Skeletal muscle satellite cell (primary cell): ENCODE data around the gene PFDN4.

Experiments used
- H3K27me3 ChIP-seq: 2 replicates; pipeline ENCODE4 v1.7.0; 2013; ENCODE audit warnings: low read length; ENCODE audit not compliant: control insufficient read depth, insufficient read depth
- H3K36me3 ChIP-seq: 2 replicates; pipeline ENCODE4 v1.7.0; 2013; ENCODE audit warnings: mild to moderate bottlenecking, control low read depth, low read length; ENCODE audit not compliant: insufficient read depth
- H3K4me1 ChIP-seq: 2 replicates; pipeline ENCODE4 v1.7.0; 2013; ENCODE audit warnings: low read length; ENCODE audit not compliant: control insufficient read depth, insufficient read depth
- H3K4me2 ChIP-seq: 2 replicates; pipeline ENCODE4 v1.7.0; 2013; ENCODE audit warnings: mild to moderate bottlenecking, low read length
- H3K4me3 ChIP-seq: 2 replicates; pipeline ENCODE4 v1.7.0; 2013; ENCODE audit warnings: low read length
- H3K9ac ChIP-seq: 2 replicates; pipeline ENCODE4 v1.7.0; 2013; ENCODE audit warnings: mild to moderate bottlenecking, low read depth, low read length, moderate library complexity
- H3K9me3 ChIP-seq: replicated peaks from 2 replicates; pipeline ENCODE4 v1.7.0; 2013; ENCODE audit warnings: mild to moderate bottlenecking, control low read depth, low read length

The PFDN4 gene

GRCh38 chr20:54205450-54205849 is 2.4 kb upstream of the PFDN4 start:
- Histone ChIP-seq H3K9me3 (no peaks in the 10 kb centered on the region), H3K27me3 (peaks cover 33% of the 10 kb centered on the region), H3K4me2 (no peak overlapping the region), H3K36me3 (no peaks in the 10 kb centered on the region), H3K4me3 (no peak overlapping the region), H3K9ac (no peak overlapping the region), H3K4me1 (peaks cover 7% of the 10 kb centered on the region)

GRCh38 chr20:54207053-54207742 is 689 bp upstream of the PFDN4 start:
- no peaks in the 10 kb centered on the region for H3K36me3 ChIP-seq
- H3K4me3 ChIP-seq = peak overlapping the region; percentile 87
- H3K9ac ChIP-seq = peak overlapping the region; percentile 99
- no peaks in the 10 kb centered on the region for H3K9me3 ChIP-seq
- H3K27me3 ChIP-seq = peaks cover 27% of the 10 kb centered on the region
- peak overlapping the region; percentile 90 for H3K4me2 ChIP-seq
- peaks cover 9% of the 10 kb centered on the region for H3K4me1 ChIP-seq

- Histone ChIP-seq H3K36me3 (no peaks in the 10 kb centered on the region), H3K9ac (peak overlapping the region; percentile 99), H3K27me3 (peaks cover 21% of the 10 kb centered on the region), H3K4me3 (peak overlapping the region; percentile 87), H3K4me1 (peaks cover 16% of the 10 kb centered on the region), H3K9me3 (no peaks in the 10 kb centered on the region), H3K4me2 (peak overlapping the region; percentile 90)
These were observed 775 bp downstream of the PFDN4 start for GRCh38 chr20:54208548-54209176.

GRCh38 chr20:54209216-54209813 is 1.4 kb downstream of the PFDN4 start:
- no peaks in the 10 kb centered on the region for H3K9me3 ChIP-seq
- peak overlapping the region; percentile 87 for H3K4me3 ChIP-seq
- H3K36me3 ChIP-seq = no peaks in the 10 kb centered on the region
- peak overlapping the region; percentile 90 for H3K4me2 ChIP-seq
- peaks cover 16% of the 10 kb centered on the region for H3K4me1 ChIP-seq
- H3K9ac ChIP-seq = peak overlapping the region; percentile 99
- H3K27me3 ChIP-seq = peaks cover 16% of the 10 kb centered on the region

- Histone ChIP-seq H3K27me3 (no peaks in the 10 kb centered on the region), H3K4me2 (no peak overlapping the region), H3K4me1 (peaks cover 16% of the 10 kb centered on the region), H3K9ac (no peak overlapping the region), H3K36me3 (no peaks in the 10 kb centered on the region), H3K9me3 (no peaks in the 10 kb centered on the region), H3K4me3 (no peak overlapping the region)
These were observed 4.3 kb downstream of the PFDN4 start for GRCh38 chr20:54212226-54212625.

GRCh38 chr20:54212871-54213270 is 5.0 kb downstream of the PFDN4 start:
- Histone ChIP-seq H3K27me3 (no peaks in the 10 kb centered on the region), H3K9ac (no peak overlapping the region), H3K4me3 (no peak overlapping the region), H3K4me2 (no peak overlapping the region), H3K4me1 (peaks cover 16% of the 10 kb centered on the region), H3K36me3 (no peaks in the 10 kb centered on the region), H3K9me3 (no peaks in the 10 kb centered on the region)

GRCh38 chr20:54214566-54214965 is 6.7 kb downstream of the PFDN4 start:
- no peak overlapping the region for H3K4me3 ChIP-seq
- H3K36me3 ChIP-seq = no peaks in the 10 kb centered on the region
- no peak overlapping the region for H3K9ac ChIP-seq
- no peaks in the 10 kb centered on the region for H3K9me3 ChIP-seq
- H3K4me1 ChIP-seq = peaks cover 8% of the 10 kb centered on the region
- H3K27me3 ChIP-seq = no peaks in the 10 kb centered on the region
- H3K4me2 ChIP-seq = no peak overlapping the region

GRCh38 chr20:54215157-54215789 is 7.4 kb downstream of the PFDN4 start:
- Histone ChIP-seq H3K9ac (no peak overlapping the region), H3K4me1 (peaks cover 8% of the 10 kb centered on the region), H3K4me2 (no peak overlapping the region), H3K27me3 (no peaks in the 10 kb centered on the region), H3K4me3 (no peak overlapping the region), H3K9me3 (no peaks in the 10 kb centered on the region), H3K36me3 (no peaks in the 10 kb centered on the region)

- H3K9ac ChIP-seq = no peak overlapping the region
- H3K4me3 ChIP-seq = no peak overlapping the region
- no peaks in the 10 kb centered on the region for H3K36me3 ChIP-seq
- no peaks in the 10 kb centered on the region for H3K9me3 ChIP-seq
- H3K4me2 ChIP-seq = no peak overlapping the region
- no peaks in the 10 kb centered on the region for H3K27me3 ChIP-seq
- peaks cover under 1% of the 10 kb centered on the region for H3K4me1 ChIP-seq
These were observed 9.9 kb downstream of the PFDN4 start for GRCh38 chr20:54217762-54218161.

- H3K9ac ChIP-seq = no peak overlapping the region
- no peaks in the 10 kb centered on the region for H3K36me3 ChIP-seq
- H3K4me2 ChIP-seq = no peak overlapping the region
- no peak overlapping the region for H3K4me3 ChIP-seq
- H3K27me3 ChIP-seq = no peaks in the 10 kb centered on the region
- no peaks in the 10 kb centered on the region for H3K4me1 ChIP-seq
- no peaks in the 10 kb centered on the region for H3K9me3 ChIP-seq
These were observed 10.6 kb downstream of the PFDN4 start for GRCh38 chr20:54218470-54218869.

GRCh38 chr20:54219751-54220426 is 12.0 kb downstream of the PFDN4 start:
- no peaks in the 10 kb centered on the region for H3K9me3 ChIP-seq
- no peak overlapping the region for H3K4me3 ChIP-seq
- no peaks in the 10 kb centered on the region for H3K36me3 ChIP-seq
- H3K27me3 ChIP-seq = no peaks in the 10 kb centered on the region
- H3K4me2 ChIP-seq = no peak overlapping the region
- H3K9ac ChIP-seq = no peak overlapping the region
- no peaks in the 10 kb centered on the region for H3K4me1 ChIP-seq
